Activated CD4-positive, alpha-beta memory T cell treated with anti-CD3 and anti-CD28 coated beads for 36 hours (primary cell): ENCODE measurements around the gene CHRDL2. TPM values are rescaled to one million over a fixed set of nuclear protein-coding genes. Genes with fewer than 3 reads are reported as not detected.
A peak's percentile ranks its signal among the peaks of the same experiment; 100 is the strongest.
"Not testable (repeated sequence)": the region's sequence is repeated elsewhere in the genome, so short reads cannot be mapped to it uniquely, and the experiment has no call there.

ENCODE experiments used
- CTCF ChIA-PET: fragments of 350-600 bp; sonication (Branson Sonifier 250); formaldehyde crosslinking; loops from one replicate; lab custom pipeline; 2021; ENCODE audit warnings: antibody characterized with exemption, inconsistent platforms; lab: Charles Lee
- POLR2A ChIA-PET: fragments of 350-600 bp; sonication (Branson Sonifier 250); formaldehyde crosslinking; loops from one replicate; lab custom pipeline; 2021; ENCODE audit warnings: antibody characterized with exemption; lab: Charles Lee
- DNase-seq: peaks from one replicate; pipeline ENCODE4 v3.0.0-alpha.2; 2020
- H3K27ac Mint-ChIP-seq: one replicate; pipeline ENCODE4 v1.8.0; 2021; ENCODE audit warnings: mixed read lengths
- H3K27me3 Mint-ChIP-seq: one replicate; pipeline ENCODE4 v1.8.0; 2021; ENCODE audit warnings: mixed read lengths
- H3K36me3 Mint-ChIP-seq: one replicate; pipeline ENCODE4 v1.8.0; 2021; ENCODE audit warnings: mixed read lengths
- H3K4me1 Mint-ChIP-seq: one replicate; pipeline ENCODE4 v1.8.0; 2021; ENCODE audit warnings: low read depth, mixed read lengths
- H3K4me3 Mint-ChIP-seq: one replicate; pipeline ENCODE4 v1.8.0; 2021; ENCODE audit warnings: mild to moderate bottlenecking, mixed read lengths
- H3K9me3 Mint-ChIP-seq: one replicate; pipeline ENCODE4 v1.8.0; 2021; ENCODE audit warnings: mixed read lengths
- intact Hi-C: fragments of 100-400 bp; cut with micrococcal nuclease; formaldehyde crosslinking; loops from one replicate; pipeline ENCODE4 v1.15.1; 2023
- total RNA-seq, 2 experiments: library from RNA; stranded (reverse); gene quantifications; one replicate each; pipeline ENCODE4 v1.2.3, GENCODE V29; 2021

Gene CHRDL2
- total RNA-seq, 2 experiments from 2014 or later = not detected

- POLR2A ChIA-PET = interaction anchor here (1.1 to 1.3 kb wide), 2 partner anchors 13 to 19 kb away, joined by 3 to 4 read pairs; partner anchors contain the start of gene RNF169
- Mint-ChIP-seq H3K4me3 (peak overlapping the region; percentile 20), H3K4me1 (peaks cover 39% of the 10 kb centered on the region)
- not testable (repeated sequence) for H3K36me3 Mint-ChIP-seq, H3K9me3 Mint-ChIP-seq, H3K27me3 Mint-ChIP-seq, H3K27ac Mint-ChIP-seq
- CTCF ChIA-PET = interaction anchor here (0.7 to 2.9 kb wide), 3 partner anchors 29 to 42 kb away, joined by 3 to 6 read pairs (median 5); no protein-coding TSS in a partner anchor
- intact Hi-C loops = loop anchor here (1.0 kb wide), 1 partner anchor 20 kb away; the partner anchor contains the start of gene RNF169
- peak; percentile 83 for DNase-seq
These were observed 37.0 kb upstream of the CHRDL2 start for GRCh38 chr11:74768172-74768651.

DNA sequence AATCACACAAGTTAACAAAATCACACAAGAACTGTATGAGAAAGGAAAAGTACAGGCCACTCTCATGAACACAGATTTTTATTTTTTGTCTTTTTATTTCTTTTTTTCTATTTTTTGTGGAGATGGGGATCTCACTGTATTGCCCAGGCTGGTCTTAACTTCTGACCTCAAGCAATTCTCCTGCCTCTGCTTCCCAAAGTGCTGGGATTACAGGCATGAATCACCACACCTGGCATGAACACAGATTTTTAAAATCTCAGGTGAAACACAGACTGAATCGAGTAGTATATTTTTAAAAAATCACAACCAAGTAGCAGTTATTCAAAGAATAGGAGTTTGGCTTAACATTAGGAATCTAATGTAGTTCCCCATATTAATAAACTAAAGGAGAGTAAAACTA lies 35.7 kb upstream of the CHRDL2 start:
- ChIA-PET CTCF (interaction anchor here (1.7 to 1.9 kb wide), 2 partner anchors 28 to 64 kb away, joined by 4 to 5 read pairs; no protein-coding TSS in a partner anchor), POLR2A (interaction anchor here (1.3 kb wide), 1 partner anchor 11 kb away, joined by 3 read pairs; no protein-coding TSS in a partner anchor)
- Mint-ChIP-seq H3K9me3 (no peaks in the 10 kb centered on the region), H3K27me3 (no peaks in the 10 kb centered on the region), H3K36me3 (peaks cover 14% of the 10 kb centered on the region), H3K4me1 (peaks cover 47% of the 10 kb centered on the region), H3K27ac (no peak overlapping the region), H3K4me3 (no peak overlapping the region)
- intact Hi-C loops = no loop called here
- no peak for DNase-seq

DNA sequence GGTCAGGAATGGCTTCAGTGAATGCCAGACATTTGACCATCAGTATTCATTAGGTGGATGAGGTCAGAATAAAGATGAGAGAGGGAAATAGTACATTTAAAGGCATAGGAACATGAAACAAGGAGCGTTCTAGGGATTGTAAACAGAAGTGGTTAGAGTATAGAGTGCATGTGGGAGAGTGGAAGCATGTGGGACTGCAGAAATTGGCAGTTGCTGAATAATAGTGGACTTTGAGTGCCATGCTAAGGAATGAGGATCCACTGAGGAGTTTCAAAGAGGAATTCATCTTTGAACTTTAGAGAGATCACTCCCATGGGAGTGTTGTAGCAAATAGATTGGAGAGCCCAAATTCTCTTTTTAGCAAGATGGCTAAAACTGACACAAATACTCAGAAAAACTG lies 25.3 kb upstream of the CHRDL2 start:
- Mint-ChIP-seq H3K27me3 (no peaks in the 10 kb centered on the region), H3K9me3 (peaks cover 5% of the 10 kb centered on the region), H3K27ac (no peak overlapping the region), H3K36me3 (peaks cover 5% of the 10 kb centered on the region), H3K4me1 (peaks cover 26% of the 10 kb centered on the region), H3K4me3 (no peak overlapping the region)
- ChIA-PET CTCF (interaction anchor here (1.0 to 2.0 kb wide), 2 partner anchors 14 to 17 kb away, joined by 3 to 11 read pairs; no protein-coding TSS in a partner anchor), POLR2A (no interaction called here)
- DNase-seq = no peak
- intact Hi-C loops = no loop called here

GRCh38 chr11:74755395-74755995 lies 24.3 kb upstream of the CHRDL2 start:
- H3K27ac Mint-ChIP-seq = no peak overlapping the region
- peaks cover 5% of the 10 kb centered on the region for H3K36me3 Mint-ChIP-seq
- ChIA-PET CTCF (interaction anchor here (1.0 to 2.0 kb wide), 2 partner anchors 15 to 16 kb away, joined by 3 to 11 read pairs; no protein-coding TSS in a partner anchor), POLR2A (interaction anchor here (1.1 kb wide), 1 partner anchor 12 kb away, joined by 3 read pairs; no protein-coding TSS in a partner anchor)
- no peak for DNase-seq
- H3K4me1 Mint-ChIP-seq = peaks cover 32% of the 10 kb centered on the region
- no peaks in the 10 kb centered on the region for H3K27me3 Mint-ChIP-seq
- no peak overlapping the region for H3K4me3 Mint-ChIP-seq
- peaks cover 5% of the 10 kb centered on the region for H3K9me3 Mint-ChIP-seq
- intact Hi-C loops = no loop called here

DNA sequence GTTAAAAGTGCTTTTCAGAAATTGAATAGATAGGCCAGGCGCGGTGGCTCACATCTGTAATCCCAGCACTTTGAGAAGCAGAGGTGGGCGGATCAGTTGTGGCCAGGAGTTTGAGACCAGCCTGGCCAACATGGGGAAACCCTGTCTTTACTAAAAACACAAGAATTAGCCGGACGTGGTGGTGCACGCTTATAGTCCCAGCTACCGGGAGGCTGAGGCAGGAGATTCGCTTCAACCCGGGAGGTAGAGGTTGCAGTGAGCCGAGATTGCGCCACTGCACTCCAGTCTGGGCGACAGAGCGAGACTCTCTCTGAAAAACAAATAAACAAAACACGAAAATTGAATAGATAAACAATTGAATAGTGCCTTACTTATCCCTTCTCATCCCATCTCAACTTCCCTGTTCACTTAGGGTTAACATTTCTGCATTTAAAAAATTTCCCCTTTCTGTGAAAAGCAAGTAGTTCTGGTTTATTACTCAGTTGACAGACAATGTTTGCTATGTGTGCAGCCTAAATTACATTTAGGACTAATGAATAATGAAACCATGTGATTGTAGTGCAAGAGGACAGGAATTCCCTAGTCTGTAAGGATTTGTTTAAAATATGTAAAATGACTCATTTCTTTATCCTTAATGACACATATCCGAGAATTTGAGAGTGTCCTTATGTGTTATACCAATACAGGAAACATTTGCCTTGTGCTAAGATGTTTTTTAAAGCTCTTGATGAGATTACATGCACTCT lies 23.5 kb upstream of the CHRDL2 start:
- no peak overlapping the region for H3K27ac Mint-ChIP-seq
- intact Hi-C loops = no loop called here
- DNase-seq = peak; percentile 32
- ChIA-PET CTCF (interaction anchor here (2.0 kb wide), 1 partner anchor 15 kb away, joined by 11 read pairs; no protein-coding TSS in a partner anchor), POLR2A (interaction anchor here (1.1 kb wide), 1 partner anchor 13 kb away, joined by 3 read pairs; no protein-coding TSS in a partner anchor)
- H3K4me1 Mint-ChIP-seq = peaks cover 37% of the 10 kb centered on the region
- H3K4me3 Mint-ChIP-seq = no peak overlapping the region
- H3K36me3 Mint-ChIP-seq = peaks cover 5% of the 10 kb centered on the region
- no peaks in the 10 kb centered on the region for H3K27me3 Mint-ChIP-seq
- H3K9me3 Mint-ChIP-seq = peaks cover 5% of the 10 kb centered on the region

DNA sequence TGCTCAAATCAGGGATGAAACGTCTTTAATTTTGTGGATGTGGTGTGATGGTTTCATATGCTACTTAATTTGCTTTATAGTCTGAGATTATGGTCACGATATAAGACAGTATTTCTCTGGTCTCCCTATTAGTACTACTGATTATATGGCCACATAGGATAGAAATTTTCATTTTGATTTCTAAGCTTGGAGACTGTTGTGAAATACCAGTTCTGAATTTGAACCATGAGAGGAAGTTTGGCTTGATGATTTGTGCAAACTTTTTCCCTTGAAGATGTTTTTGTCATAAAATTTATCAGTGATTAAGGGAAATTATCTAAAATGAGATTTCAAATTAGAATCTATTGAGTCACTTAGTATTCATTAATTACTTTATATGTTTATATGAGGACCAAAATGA lies 20.1 kb upstream of the CHRDL2 start:
- H3K27ac Mint-ChIP-seq = no peak overlapping the region
- CTCF ChIA-PET = no interaction called here
- H3K4me1 Mint-ChIP-seq = peaks cover 52% of the 10 kb centered on the region
- intact Hi-C loops = no loop called here
- no peak for DNase-seq
- peaks cover 2% of the 10 kb centered on the region for H3K36me3 Mint-ChIP-seq
- no peak overlapping the region for H3K4me3 Mint-ChIP-seq
- H3K9me3 Mint-ChIP-seq = peaks cover under 1% of the 10 kb centered on the region
- POLR2A ChIA-PET = no interaction called here
- H3K27me3 Mint-ChIP-seq = no peaks in the 10 kb centered on the region

- POLR2A ChIA-PET = interaction anchor here (0.9 kb wide), 1 partner anchor 33 kb away, joined by 3 read pairs; no protein-coding TSS in a partner anchor
- CTCF ChIA-PET = interaction anchor here (3.6 kb wide), 1 partner anchor 10 kb away, joined by 23 read pairs; no protein-coding TSS in a partner anchor
- H3K9me3 Mint-ChIP-seq, intact Hi-C loops, H3K27me3 Mint-ChIP-seq, H3K27ac Mint-ChIP-seq, DNase-seq, H3K36me3 Mint-ChIP-seq, H3K4me3 Mint-ChIP-seq: not testable (repeated sequence)
- peaks cover 50% of the 10 kb centered on the region for H3K4me1 Mint-ChIP-seq
These were observed 19.4 kb upstream of the CHRDL2 start for GRCh38 chr11:74750598-74750997.

DNA sequence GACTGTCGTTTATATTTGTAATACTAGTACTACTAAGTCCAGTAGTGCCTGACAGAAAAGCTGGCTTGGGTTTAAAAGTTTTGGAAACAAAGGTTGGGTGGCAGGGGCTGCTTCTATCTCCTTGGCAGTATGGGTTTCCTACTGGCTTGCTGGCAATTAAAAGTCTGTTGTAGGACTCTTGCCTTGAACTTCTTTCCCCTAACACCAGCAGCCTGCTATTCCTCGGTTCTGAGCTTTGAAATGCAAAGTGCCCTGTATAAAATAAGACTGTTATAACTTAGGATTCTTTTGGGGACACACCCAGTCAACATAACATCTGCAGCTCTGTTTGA lies 18.7 kb upstream of the CHRDL2 start:
- Mint-ChIP-seq H3K27ac (peak overlapping the region; percentile 50), H3K9me3 (no peaks in the 10 kb centered on the region), H3K27me3 (no peaks in the 10 kb centered on the region), H3K4me1 (peaks cover 43% of the 10 kb centered on the region), H3K36me3 (peaks cover 2% of the 10 kb centered on the region), H3K4me3 (peak overlapping the region; percentile 91)
- ChIA-PET POLR2A (interaction anchor here (0.9 to 1.5 kb wide), 2 partner anchors 31 to 33 kb away, joined by 3 read pairs; no protein-coding TSS in a partner anchor), CTCF (interaction anchor here (3.6 kb wide), 1 partner anchor 10 kb away, joined by 23 read pairs; no protein-coding TSS in a partner anchor)
- DNase-seq = no peak
- intact Hi-C loops = loop anchor here (2.0 to 10.0 kb wide), 4 partner anchors 33 to 393 kb away; partner anchors contain the start of genes LIPT2 and PGM2L1

DNA sequence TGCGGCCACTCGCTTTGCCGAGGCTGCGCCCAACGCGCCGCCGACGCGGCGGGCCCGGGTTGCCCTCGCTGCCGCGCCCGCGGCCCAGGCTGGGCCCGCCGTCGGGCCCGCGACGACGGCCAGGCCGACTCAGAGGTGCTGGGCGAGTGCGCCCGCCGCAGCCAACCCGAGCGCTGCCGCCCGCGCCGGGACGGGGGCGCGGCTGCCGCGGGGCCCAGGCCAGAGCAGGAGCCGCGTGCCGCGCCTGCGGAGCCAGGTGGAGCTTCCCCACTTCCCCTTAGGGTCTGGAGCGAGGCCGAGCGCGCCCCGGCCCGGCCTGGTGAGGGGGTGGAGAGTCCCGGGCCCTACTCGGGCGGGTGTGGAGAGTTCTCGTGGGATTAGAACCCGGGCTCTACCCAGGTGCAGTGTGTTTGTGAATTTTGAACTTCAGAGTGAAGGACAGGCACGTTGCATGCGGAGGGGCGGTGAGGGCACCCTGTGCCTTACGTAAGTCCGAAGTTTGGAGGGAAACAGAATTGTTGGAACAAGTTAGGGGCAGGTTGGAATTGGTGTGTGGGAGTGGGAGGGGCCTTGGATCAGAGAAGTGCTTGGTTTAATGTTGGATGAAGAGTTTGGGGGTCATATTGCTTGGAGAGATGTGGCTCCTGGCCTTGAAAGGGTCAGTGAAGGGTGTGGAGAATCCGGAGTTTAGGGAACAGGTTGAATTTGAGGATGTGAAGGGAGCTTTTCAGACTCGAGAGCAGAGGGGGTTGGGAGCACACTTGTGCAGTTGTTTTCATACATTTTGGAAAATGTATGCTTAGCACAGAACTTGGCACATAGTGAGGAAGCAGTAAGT lies 18.1 kb upstream of the CHRDL2 start:
- Mint-ChIP-seq H3K27me3 (no peaks in the 10 kb centered on the region), H3K4me3 (peak overlapping the region; percentile 91), H3K9me3 (no peaks in the 10 kb centered on the region), H3K4me1 (peaks cover 40% of the 10 kb centered on the region), H3K27ac (peak overlapping the region; percentile 50), H3K36me3 (peaks cover 2% of the 10 kb centered on the region)
- intact Hi-C loops = loop anchor here (2.0 to 10.0 kb wide), 4 partner anchors 33 to 393 kb away; partner anchors contain the start of genes LIPT2 and PGM2L1
- peak; percentile 64 for DNase-seq
- CTCF ChIA-PET = interaction anchor here (2.0 to 3.6 kb wide), 2 partner anchors 9 to 24 kb away, joined by 5 to 23 read pairs; no protein-coding TSS in a partner anchor
- POLR2A ChIA-PET = interaction anchor here (0.7 to 1.9 kb wide), 5 partner anchors 13 to 256 kb away, joined by 3 to 4 read pairs (median 3); partner anchors contain the start of gene LIPT2

DNA sequence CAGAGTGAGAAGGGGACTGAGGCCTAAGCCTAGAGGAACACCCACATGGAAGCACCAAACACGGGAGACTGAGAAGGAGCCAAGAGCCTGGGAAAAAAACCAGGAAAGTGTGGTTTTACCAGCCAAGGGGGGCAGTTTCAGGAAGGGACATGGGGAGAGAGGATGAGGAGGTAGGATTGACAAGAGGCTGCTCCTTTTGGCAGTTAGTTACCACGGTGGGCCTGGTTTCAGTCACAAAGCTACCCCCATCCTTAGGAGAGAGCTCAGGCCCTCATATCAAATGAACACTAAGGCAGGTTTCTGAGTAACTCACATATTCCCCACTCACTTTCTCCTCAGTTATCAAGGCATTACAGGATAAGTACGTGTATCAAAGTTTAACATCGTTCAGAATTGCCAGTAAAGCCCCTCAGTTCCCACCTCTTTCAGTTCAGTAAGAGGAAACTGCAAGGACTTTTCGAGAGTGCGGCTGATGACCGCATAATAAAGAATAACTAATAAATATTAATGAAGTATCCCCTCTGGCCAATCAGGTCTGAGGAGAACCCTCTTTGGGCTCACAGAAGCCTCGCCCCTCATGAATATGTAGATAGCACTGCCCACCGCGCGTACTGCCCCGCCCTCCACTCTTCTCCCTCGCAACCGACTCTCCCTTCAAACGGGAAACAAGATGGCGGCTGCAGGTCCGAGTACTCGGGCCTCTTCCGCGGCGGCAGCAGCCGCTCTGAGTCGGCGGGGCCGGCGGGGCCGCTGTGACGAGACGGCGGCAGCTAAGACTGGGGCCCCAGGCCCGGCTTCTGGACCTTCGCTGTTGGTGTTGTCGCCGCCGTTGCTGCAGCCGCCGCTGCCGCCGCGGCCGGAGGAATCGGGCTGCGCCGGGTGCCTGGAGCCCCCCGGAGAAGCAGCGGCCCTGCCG lies 17.2 kb upstream of the CHRDL2 start, which contains the start of gene RNF169:
TSS of gene RNF169 (plus strand) at position 639 of the 916 bp plus-strand sequence. CDS start at position 671, 32 bp downstream.
- Mint-ChIP-seq H3K27me3 (no peaks in the 10 kb centered on the region), H3K27ac (peak within 1 kb of the TSS; percentile 74), H3K9me3 (no peaks in the 10 kb centered on the region), H3K36me3 (peaks cover 2% of the 10 kb centered on the region), H3K4me3 (peak within 1 kb of the TSS; percentile 91), H3K4me1 (peaks cover 33% of the 10 kb centered on the region)
- intact Hi-C loops = loop anchor here (1.0 to 10.0 kb wide), 5 partner anchors 20 to 394 kb away; partner anchors contain the start of genes LIPT2 and PGM2L1
- peak; percentile 94 for DNase-seq
- POLR2A ChIA-PET = interaction anchor here (1.2 to 1.9 kb wide), 3 partner anchors 14 to 32 kb away, joined by 3 to 4 read pairs (median 3); no protein-coding TSS in a partner anchor
- CTCF ChIA-PET = interaction anchor here (0.5 to 3.6 kb wide), 6 partner anchors 8 to 46 kb away, joined by 3 to 23 read pairs (median 4); no protein-coding TSS in a partner anchor
